NCI-H524 (cell line): ENCODE data around the gene CYP26B1.

ENCODE experiments used
- DNase-seq, 2 experiments: peaks; one replicate each; lab custom pipeline; 2025; lab: John Stamatoyannopoulos, UW

The CYP26B1 gene

GRCh38 chr2:72154386-72154975, 6.8 kb upstream of the CYP26B1 start:
- DNase-seq: no peak

- no peak for DNase-seq
These were observed 6.3 kb upstream of the CYP26B1 start for GRCh38 chr2:72153924-72154323.

GRCh38 chr2:72153026-72153791, 5.5 kb upstream of the CYP26B1 start:
- DNase-seq: no peak

DNA sequence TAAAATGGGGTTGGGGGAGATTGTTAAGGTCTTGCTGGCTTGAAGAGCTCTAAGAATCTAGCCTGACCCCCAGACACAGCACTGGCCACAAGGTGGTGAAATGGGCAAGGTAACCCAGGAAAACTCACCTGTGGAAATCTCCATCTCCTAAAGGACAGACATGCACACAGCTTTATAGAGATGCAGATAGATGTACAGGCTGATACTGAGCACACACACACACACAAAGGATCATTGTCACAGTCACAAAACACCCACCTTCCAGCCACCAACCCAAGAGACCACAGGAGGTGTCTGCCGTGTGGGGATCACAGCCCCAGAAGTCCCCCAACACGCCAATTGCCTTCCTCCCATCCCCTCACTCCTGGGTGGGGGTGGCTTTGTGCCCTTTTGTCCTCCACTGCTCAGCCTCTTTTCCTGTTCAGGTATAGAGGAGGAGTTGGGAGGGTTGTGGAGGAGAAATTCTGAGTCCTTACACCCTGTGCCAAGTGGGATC, 3.2 kb upstream of the CYP26B1 start:
- DNase-seq: no peak

DNA sequence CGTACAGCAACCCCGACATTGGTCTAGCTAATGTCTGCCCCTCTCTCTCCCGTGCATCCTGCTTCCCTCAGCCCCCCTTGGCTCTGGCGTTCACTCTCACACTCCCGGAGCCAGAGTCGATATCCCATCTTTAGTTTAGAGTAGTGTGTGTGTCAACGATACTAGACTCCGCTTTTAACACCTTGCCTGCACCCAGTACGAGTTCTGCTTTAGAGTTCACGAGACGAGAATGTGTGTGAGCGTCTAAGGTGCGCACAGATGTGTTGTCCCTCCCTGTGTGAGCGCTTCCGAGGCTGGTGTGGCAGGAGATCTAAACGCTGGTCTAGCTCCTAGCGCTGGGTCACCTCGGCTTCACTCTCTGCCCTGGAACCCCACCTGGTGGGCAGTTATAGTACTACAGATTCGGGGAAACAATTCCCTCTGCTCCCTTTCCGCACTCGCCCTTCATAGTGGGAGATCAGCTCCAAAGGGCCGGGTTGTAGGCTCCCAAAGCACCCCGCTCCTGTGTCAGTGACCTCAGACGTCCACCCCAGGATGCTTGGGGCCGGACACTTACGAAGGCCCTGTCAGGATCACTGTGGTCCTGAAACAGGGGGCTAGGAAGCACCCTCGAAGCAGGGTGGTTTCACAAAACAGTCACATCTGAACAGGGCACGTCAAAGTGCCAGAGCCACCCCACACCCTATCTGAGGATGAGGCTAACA, 2.6 kb upstream of the CYP26B1 start:
- peak; percentile 76 for DNase-seq

DNA sequence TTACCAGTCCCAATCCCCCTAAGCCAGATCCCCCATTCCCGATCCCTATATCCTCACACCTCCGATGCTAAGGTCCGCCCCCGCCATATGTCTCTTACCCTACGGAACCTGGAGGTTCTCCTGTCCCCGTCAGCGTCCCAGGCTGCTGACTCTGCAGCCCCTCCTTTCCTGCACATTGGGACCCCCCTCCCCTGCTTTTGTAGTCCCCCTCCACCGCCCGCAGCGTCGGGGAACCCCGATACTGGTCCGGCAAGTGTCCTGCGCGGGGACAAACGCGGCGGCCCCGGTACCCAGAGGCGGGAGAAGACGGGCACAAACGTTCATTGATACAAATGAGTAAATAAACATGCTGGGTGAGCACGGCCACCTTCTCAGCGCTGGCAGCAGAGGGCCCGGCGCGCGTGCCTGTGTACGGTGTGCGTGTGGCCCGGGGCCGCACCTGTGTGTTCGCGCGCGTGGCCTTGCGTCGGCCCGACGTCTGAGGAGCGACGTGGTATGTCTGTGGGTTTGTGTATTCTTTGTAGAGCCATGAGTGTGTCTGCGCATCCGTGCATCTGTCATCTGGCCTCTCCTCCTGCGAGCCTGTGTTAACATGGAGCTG, 2.0 kb upstream of the CYP26B1 start:
- DNase-seq: peak in 1 of 2 experiments; percentile 47

DNA sequence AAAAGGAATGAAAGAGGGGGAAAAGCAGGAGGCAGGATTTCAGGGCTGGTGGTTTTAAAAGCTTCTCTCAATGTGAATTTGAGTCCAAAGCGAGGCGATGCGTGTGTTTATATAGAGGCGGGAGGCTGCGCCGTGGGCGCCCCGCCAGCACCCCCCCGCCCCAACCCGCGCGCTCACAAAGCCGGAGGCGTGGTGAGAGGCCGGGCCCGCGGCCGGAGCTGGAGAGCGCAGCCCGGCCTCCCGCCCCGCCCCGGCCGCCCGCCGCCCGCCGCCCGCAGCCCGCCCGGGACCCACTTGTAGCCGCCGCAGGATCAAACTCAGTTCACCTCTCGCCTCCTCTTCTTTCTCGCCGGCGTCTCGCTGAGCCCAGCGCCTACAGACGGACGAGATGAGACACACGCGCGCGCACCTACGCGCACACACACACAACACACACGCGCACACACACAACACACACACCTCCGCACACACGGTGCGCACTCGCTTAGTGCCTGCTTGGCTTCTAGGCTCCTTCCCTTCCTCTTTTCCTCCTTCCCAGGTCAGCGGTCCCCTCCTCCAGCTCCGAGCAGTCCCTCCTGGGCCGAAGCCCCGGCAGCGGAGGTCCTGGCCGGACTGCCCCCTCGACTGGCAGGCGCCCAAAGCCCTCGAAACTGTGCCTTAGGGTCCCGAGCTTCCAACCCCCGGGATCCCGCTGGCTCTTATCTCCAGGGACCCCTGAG, 1.3 kb upstream of the CYP26B1 start:
- DNase-seq: peak in 1 of 2 experiments; percentile 39

DNA sequence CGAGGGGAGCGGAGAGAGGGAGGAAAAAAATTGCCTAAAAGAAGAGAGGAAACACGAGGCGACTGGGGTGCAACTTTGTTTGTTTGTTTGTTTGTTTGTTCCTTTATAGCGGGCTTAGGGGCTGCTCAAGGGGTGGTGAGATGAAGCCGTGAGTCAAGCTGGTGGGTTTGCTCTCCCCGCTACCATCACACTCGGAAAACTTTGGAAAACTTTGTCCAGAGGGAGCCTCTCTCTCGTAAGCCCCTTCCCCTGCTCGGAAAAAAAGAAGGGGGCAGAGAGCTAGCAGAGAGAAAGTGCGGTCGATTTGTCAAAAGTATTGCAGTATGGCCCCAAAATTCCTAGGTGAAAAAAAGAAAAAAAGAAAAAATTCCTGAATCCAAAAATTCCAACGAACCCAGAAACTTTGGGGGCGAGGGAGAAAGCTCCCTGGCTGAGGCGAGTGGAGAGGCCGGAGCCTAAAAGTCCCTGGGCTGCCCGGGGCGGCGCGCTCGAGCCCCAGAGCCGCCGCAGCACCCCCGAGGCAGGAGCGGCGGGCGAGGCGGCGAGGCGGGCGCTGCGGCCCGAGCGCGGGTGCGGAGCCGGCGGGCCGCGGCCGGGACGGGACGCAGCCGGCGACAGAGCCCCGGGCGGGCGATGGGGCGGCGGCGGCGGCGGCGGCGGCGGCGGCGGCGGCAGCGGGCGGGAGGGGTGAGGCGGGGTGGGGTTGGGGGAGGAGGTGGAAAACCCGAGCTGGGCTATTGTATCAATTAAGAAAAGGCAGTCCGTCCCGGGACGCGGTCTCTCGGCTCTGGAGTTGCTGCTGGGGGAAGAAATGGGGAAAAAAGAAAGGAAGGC, 558 bp upstream of the CYP26B1 start:
- no peak for DNase-seq

DNA sequence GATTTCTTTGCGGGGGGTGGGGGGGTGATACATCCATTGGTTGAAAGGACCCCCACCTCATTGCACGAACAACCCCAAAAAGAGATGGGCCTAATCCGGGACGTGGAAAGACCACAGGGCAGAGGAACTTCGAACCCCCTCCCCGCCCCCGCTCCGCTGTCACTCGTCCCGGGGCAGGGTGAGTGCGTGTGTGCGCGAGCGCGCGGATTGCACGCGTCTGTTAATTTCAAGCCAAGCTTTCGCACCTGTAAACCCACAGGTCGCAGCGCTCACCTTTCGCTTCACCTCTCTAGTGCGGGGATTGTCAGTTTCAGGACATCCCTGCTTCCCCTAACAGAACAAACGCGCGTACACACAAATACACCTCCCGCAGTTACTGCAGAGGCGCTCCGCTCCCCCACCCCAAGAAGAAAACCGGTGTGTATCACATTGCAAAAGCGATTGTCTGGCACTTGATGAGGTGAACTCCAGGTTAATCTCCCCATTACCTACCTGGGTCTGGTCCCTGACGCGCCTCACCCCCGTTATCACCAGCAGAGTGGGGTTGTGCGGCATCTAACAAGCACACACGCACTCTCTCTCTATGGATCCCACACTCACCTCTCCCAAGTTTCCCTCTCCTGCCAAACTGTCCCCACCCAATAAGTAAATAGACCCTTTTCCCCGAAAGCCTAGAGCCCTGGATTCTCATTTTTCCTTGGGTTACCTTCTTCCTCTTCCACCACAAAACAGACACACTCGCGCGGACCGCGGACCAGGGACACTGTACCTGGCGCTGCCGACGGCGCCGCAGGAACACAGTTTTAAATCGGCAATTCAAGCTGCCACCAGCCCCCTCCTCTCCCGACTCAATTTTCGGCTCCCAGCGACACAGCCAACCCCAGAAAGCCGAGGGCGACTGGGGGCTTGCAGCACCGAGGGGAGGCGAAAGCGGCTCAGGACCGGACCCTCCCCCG, 1.0 kb downstream of the CYP26B1 start:
- DNase-seq: no peak

GRCh38 chr2:72145658-72146329, 1.9 kb downstream of the CYP26B1 start:
- no peak for DNase-seq

GRCh38 chr2:72145289-72145657, 2.4 kb downstream of the CYP26B1 start:
- DNase-seq: peak; percentile 39 to 70

DNA sequence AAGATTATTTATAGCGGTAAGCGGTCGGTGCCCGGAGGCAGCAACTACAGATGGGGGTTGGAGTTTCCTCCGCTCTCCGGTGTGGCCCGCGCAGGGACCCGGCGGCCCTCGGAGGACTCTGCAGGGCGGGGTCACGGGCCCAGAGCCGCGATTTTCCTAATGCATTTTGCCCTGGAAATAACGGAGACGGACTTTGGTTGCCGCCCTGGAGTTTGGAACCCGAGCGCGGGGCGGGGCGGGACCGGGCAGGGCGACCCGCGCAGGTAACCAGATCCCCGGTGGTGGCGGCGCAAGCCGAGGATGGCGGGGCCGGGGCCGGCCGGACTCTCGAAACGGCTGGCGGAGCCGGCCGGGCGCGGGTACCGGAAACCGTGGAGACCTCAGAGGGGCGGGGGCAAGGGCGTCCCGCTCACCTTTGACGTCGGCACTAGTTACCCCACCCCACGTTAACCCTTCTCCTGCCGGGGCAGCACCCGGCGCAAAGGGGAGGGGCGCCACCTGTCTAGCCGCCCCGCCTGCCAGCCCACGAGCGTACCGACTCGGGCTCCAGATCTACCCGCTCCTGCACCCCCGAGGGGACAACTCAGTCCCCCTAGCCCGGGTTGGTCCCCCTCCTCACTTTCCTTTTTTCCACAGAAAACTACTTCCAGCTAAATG, 2.9 kb downstream of the CYP26B1 start:
- peak; percentile 15 to 59 for DNase-seq

GRCh38 chr2:72144274-72144631, 3.4 kb downstream of the CYP26B1 start:
- peak in 1 of 2 experiments; percentile 31 for DNase-seq

- peak in 1 of 2 experiments; percentile 33 for DNase-seq
These were observed 4.0 kb downstream of the CYP26B1 start for GRCh38 chr2:72143441-72144273.

DNA sequence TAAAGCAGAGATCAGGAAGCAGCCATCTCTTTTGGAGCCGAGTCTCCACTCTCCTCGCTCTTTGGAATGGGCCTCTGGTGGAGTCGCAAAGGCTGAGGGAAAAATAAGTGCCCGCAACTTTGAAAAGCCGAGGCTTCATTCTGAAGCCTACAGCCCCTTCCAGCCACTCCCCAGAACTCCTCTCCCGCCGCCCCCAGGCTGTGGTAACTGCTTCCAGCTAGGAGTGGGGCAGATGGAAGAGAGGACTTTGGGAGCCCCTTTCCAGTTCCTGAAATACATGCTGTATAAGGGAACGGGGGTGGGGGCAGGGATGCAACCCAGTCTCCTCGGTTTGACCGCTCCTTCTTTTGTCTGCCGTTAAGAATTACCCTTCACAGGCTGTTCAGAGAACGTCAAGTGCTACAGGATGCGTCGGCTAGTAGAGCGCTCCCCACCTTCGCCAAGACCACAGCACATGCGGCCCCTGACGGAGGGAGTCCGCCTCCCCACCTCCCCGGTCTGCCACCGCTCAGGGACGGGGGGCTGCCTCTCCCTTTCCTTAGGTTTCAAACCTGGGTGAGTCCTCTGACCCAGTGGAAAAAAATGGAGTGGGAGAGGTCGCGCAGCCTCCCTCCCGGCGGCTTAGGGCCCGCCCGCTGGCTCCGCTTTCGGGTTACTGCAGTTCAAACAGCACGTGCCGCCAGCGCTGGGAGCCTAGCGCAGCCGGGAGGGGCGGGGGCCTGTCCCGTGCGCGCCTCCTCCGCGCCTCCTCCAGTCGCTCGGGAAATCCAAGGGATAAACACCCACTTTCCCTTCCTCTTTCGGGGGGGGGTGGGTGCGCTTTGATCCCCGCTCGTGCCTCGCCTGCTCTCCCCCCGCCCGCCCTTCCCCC, 4.9 kb downstream of the CYP26B1 start:
- peak in 1 of 2 experiments; percentile 43 for DNase-seq

GRCh38 chr2:72141881-72142451, 5.7 kb downstream of the CYP26B1 start:
- no peak for DNase-seq
